Stimulated activated CD4-positive, alpha-beta T cell treated with anti-CD3 and anti-CD28 coated beads, Interleukin-1b, Interleukin-23, amount 100 ng/mL, for 24 hours (primary cell): ENCODE data around the gene ZNF771.
"Not testable (repeated sequence)": the region's sequence is repeated elsewhere in the genome, so short reads cannot be mapped to it uniquely, and the experiment has no call there.

ENCODE experiments used
- DNase-seq, 4 experiments: peaks; one replicate each; pipeline ENCODE4 v3.0.0-alpha.2; 2020; ENCODE audit warnings: low read depth in 4 of 4, low spot score in 1 of 4

The ZNF771 gene

DNA sequence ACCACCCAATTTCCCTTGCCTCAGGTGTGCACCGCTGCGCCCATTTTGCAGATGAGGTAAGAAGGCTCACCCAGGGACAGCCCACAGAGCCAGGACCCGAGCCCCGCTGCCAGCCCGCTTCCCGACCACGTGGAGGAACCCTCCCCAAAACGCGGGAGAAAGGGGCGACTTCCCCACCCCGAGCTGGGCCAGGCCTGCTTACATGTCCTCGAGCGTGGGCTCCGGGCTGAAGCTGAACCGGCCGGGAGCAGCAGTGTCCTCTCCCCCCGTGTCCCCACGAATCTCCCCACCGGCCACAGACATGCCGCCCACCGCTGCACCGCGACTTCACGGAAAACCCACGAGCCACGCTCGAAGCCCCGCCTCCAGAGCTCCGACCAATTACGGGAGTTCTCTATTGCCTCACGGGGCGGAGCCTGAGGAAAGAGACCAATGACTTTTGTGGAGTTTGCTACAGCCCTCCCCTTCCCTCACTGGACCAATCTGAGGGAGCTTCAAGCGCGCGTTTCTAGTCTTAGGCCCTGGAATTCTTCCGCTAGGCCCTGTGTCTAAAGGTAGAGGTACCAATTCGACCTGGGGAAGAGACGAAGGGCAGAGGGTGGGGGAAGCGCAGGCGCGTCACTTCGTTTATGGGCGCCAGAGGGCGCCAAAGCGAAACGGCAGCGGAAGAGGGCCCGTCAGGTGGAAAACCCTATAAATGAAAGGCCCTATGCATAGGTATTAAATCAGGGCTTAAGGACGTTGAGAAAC lies 22.4 kb downstream of the ZNF771 start, which contains the start of gene DCTPP1:
TSS of gene DCTPP1 (minus strand) at position 353 of the 750 bp plus-strand sequence. CDS start at position 303, 50 bp downstream.
- DNase-seq: peak; percentile 87 to 97 (median 94)

DNA sequence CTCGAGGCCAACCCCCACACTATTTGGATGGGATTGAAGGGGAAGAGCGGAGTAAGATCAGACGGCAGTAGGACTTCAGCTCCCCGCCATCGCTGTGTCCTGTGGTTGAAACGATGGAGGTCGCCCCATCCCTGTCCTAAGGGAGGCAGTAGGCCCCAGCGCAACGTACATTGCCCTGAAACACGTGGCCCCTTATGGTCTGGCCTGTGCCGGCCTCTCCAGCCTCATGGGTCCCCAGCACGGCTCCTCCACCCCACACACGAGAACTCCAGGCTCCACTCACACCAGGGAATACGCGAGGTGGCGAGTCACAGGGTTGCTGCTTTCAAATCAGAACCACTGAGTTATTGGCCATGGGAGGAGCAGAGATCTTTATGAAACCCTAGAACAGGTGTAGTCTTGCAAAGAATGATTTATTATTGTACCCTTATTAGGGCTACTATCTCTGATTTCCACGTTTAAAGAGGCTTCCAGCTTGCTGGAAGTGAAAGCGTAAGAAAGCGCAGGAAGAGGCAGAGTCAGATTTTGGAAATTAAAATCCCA lies 23.1 kb downstream of the ZNF771 start:
- DNase-seq: no peak

DNA sequence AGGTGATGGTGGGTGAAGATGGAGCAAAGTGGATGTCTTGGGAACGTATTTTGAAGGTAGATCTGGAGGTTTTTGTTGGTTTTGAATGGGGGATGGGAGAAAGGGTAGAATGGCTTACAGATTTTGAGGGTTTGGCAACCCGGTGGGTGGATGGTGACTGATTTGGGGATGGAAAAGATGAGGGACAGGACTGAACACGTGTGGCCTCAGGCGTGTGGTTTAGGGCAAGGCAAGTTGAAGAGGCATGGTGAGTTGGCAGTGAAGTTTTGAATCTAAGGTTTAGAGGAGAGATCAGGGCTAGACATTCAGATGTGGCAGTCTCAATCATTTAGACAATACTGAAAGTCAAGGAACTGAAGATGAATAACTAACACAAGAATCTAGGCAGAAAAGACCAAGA lies 27.4 kb downstream of the ZNF771 start:
- peak in 1 of 4 experiments; percentile 73 for DNase-seq

DNA sequence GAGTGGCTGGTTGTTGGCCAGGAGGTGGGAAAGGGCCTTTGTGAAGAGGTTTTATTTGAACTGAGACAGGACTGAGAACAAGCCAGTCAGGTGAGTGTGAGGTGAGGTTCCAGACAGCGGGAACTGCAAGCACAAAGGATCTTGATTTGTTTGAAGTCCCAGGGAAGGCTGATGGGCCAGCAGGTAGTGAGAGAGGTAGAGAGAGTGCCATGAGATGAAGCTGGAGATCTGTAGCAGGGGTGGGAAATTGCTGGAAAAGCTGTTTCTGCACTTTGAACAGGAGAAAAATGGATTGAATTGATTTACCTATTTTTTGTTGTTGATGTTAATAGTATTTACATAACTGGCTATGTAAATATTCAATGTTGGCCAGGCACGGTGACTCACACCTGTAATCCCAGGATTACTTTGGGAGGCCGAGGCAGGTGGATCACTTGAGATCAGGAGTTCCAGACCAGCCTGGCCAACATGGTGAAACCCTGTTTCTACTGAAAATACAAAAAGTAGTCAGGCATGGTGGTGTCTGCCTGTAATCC lies 30.2 kb downstream of the ZNF771 start:
- DNase-seq: no peak

DNA sequence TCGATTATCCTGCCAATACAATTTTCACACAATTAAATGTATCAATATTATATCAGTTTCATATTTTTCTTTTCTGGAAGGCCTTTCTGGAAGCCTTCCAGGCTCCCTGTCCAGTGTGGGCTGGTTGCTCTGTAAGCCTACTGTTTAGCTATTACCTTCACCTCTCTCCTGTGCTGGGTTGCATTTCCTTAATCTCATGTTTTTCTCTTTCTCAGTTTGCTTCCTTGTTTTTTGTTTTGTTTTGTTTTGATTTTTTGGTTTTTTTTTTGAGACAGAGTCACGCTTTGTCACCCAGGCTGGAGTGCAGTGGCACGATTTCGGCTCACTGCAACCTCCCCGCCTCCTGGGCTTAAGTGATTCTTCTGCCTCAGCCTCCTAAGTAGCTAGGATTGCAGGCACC lies 31.4 kb downstream of the ZNF771 start:
- no peak for DNase-seq

DNA sequence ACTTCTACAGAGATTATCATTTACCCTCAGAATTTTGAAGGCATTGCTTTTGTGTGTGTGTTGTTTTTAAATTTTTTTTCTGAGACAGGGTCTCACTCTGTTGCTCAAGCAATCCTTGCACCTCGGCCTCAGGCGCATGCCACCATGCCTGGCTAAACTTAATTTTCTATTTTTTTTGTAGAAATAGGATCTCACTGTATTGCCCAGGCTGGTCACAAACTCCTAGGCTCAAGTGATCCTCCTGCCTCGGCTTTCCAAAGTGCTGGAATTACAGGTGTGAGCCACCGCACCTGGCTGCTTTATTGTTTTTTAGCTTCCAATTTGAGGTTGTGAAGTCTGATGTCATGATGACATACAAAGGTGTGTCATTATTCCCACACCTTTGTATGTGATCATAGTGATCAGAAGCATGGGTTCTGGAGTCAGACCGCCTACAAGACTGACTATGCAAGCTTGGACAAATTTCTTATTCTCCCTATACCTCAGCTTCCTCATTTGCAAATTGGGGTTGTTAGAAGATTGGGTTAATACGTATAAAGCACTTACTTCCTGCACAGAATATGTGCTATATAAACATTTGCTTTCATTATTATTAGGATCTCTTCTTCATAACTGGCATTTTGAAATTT lies 32.4 kb downstream of the ZNF771 start:
- no peak for DNase-seq

DNA sequence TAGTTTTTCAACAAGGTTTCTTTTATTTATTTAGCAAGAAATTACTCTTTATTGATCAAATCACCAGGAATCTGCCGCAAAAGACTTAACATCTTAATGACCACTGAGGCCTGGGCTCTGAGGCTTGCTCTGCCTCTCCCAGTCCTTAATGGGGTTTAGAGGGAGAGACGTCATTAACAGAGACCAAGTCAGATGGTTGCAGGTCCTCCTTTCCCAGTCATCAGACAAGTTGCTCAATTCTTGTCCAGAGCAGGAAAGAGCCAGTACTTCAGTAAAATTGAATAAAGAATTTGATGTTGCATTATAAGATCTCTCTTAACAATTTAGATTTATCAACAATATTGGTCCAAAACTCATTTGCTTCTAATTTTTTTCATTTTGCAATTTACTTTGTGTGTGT lies 36.2 kb downstream of the ZNF771 start:
- DNase-seq: no peak

DNA sequence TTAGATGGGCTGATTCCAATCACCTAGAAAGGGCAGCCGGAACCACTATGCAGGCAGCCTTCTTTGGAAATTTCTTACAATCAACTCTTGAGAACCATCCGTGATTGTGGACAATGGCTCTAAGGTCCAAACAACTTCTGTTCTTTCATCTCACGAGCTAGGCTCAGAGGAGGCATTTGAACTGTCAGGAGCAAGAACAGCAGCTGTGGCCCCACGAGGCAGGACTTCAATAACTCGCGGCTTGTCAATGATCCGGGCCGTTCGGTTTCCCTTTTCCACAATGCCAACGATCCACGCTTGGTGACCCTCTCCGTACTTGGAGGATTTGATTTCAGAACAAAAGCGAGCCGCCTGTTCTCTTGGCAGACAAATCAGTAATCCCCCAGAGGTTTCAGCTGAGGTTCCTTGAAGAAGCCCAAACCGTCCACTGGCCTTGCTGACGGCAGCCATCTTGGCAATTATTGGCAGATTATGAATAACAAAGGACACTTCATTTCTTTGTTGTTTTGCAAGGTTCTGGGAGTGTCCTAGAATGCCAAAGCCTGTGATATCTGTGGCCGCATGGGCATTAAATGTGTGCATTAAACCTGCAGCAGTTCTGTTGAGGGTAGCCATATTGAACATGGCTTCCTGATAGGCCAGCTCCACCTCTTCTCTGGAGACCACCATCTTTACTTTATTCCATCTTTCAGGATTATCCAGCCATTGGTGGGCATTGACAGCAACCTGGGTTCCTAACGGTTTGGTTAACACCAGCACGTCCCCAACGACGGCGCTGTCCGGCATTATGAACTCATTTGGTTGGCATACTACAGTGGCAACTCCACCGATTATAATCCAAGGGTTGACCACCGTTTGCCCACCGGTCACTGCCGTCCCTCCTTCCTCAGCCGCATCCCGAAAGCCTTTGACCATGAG lies 37.1 kb downstream of the ZNF771 start:
- DNase-seq: no peak

DNA sequence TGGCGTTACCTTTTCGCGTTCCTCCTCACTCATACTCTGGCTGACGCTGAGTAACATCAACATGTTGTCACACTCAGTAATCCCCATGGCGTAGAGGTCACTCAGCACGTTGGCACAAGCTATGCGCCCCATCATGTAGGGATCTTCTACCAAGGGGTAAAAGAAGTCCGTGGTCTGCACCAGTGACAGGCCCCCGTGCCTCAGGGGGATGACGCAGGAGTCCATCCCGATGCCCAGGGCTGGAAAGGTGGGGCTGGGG lies 37.7 kb downstream of the ZNF771 start:
- DNase-seq: no peak

DNA sequence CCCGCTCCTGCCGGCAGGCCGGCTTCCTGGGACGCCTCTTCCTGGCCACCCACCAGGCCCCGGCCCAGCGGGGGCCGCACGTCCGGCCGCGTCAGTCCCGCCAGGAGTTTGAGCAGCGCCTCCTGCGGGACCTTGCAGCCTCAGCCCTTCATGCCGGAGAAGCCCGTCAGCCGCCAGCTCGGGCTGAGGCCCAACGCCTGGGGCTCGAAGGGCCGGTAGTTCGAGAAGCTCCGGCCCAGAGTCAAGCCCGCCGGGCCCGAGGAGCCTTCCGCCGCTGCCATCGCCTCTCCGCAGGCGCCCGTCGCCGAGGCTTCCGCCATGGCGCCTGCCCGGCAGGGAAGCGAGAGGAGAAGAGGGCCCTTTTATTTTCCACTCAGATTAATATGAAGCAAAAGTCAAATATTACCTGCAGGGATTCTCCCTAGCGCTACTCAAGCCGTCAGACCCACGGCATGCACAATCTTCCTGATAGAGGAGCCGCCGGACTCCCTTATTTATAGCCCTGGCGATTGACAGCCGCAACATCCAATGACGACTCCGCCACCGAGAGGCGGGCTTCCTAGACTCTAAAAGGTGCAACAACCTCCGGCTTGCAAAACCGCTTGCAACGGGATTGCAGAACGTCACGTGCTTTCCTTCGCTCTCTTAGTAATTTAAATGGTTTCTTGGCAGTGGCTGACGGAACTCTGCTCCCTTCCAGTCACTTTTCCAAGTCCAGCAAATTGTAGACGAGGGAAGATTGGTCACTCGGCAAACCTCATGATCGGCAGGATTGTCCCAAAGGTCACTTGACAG lies 38.2 kb downstream of the ZNF771 start, which contains the start of gene SEPHS2:
TSS of gene SEPHS2 (minus strand) at position 467 of the 795 bp plus-strand sequence. CDS start at position 320, 147 bp downstream.
- DNase-seq: peak; percentile 73 to 93 (median 92)

DNA sequence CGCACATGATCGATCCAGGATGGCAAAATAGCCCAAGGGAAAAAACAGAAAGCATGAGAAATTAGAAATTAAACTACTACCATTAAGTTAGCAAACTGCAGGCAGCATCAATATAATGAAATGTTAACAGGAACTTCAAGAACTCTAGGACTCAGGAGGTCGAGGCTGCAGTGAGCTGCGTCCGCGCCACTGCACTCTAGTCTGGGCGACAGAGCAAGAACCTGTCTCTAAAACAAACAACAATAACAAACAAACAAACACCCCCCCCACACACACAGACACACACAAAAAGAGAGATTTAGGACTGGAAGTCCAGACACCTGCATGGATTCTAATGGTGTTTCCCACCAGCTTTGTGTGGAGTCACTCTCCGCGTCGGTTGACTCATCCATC lies 38.8 kb downstream of the ZNF771 start:
- no peak for DNase-seq

DNA sequence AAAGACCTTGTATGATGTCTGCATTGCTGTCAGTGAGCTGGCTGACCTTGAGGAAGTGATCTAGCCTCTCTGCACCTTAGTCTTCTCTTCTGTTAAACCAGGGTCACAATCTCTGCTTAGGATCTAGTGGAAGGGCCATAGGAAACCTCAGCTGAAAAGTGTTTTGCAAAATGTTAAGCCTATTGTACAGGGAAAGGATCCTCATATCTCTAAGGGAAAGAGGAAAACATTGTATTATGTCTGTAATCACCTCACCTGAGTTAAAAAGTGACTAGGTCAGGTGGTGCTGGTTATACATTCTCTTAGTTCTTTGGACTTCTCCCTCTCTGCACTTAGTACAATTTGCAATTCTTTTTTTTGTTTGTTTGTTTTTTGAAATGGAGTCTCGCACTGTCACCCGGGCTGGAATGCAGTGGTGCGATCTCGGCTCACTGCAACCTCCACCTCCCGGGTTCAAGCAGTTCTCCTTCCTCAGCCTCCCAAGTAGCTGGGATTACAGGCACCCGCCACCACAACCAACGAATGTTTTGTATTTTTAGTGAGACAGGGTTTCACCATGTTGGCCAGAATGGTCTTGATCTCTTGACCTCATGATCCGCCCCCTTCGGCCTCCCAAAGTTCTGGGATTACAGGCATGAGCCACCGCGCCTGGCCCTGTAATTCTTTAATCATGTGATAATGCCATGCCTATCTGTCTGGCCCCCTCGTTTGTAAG lies 40.3 kb downstream of the ZNF771 start:
- DNase-seq: no peak

DNA sequence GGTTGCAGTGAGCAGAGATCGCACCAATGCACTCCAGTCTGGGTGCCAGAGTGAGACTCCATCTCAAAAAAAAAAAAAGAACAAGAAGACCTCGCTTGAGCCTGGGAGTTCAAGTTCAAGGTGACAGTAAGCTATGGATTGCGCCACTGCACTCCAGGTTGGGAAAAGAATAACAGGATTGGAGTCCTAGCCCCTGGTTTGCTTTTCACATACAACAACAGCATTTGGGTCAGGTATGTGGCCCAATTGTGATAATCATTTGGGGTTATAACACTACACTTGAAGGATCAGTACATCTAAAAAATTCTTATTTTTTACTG lies 41.7 kb downstream of the ZNF771 start:
- no peak for DNase-seq

DNA sequence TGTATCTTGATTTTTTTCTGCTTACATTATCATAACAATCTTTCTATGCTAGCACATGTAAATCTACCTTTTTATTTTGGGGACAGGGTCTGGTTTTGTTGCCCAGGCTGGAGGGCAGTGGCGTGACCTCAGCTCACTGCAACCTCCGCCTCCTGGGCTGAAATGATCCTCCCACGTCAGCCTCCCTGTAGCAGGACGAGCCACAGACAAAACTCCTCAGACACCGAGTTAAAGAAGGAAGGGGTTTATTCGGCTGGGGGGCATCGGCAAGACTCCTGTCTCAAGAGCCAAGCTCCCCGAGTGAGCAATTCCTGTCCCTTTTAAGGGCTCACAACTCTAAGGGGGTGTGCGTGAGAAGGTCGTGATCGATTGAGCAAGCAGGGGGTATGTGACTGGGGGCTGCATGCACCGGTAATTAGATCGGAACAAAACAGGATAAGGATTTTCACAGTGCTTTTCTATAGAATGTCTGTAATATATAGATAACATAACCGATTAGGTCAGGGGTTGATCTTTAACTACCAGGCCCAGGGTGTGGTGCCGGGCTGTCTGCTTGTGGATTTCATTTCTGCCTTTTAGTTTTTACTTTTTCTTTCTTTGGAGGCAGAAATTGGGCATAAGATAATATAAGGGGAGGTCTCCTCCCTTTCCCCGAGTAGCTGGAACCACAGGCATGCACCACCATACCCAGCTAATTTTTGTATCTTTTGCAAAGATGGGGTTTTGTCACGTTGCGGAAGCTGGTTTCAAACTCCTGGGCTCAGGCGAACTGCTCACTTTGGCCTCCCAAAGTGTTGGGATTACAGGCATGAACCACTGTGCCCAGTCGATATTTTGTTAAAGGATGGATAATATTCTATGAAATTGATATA lies 45.5 kb downstream of the ZNF771 start:
- not testable (repeated sequence) for DNase-seq

DNA sequence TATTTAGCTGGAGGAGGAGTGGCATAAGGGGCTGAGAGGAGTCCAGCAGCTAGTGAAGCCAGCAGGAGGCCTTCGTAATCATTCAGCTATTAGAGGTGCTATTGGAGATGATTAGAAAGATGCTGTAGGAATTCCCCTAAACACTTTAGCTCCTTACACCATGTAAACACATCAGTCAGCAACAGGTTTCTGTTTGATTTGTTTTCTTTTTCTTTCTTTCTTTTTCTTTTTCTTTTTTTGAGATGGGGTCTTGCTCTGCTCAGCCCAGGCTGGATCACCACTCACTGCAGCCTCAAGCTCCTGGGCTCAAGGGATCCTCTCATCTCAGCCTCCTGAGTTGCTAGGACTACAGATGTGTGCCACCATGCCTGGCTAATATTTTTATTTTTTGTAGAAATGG lies 48.9 kb downstream of the ZNF771 start:
- DNase-seq: no peak

DNA sequence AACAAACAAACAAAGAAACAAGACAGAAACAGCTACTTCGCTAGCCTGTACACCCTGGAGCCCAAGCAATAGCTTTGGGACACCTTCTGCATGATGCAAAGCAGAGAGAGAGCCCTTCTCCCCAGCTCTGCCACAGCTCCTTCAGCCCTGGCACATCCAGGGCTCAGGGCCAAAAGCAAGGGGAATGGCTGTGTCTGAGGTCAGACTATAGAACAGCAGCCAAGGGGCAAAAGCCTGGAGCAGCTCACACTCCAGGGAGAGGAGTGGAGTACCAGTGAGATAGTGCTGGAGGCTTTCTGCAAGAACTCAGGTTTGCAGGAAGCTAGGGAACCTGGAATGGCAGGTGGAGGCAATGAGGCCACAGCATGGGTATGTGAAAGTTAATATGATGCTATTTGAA lies 49.9 kb downstream of the ZNF771 start:
- DNase-seq: no peak

DNA sequence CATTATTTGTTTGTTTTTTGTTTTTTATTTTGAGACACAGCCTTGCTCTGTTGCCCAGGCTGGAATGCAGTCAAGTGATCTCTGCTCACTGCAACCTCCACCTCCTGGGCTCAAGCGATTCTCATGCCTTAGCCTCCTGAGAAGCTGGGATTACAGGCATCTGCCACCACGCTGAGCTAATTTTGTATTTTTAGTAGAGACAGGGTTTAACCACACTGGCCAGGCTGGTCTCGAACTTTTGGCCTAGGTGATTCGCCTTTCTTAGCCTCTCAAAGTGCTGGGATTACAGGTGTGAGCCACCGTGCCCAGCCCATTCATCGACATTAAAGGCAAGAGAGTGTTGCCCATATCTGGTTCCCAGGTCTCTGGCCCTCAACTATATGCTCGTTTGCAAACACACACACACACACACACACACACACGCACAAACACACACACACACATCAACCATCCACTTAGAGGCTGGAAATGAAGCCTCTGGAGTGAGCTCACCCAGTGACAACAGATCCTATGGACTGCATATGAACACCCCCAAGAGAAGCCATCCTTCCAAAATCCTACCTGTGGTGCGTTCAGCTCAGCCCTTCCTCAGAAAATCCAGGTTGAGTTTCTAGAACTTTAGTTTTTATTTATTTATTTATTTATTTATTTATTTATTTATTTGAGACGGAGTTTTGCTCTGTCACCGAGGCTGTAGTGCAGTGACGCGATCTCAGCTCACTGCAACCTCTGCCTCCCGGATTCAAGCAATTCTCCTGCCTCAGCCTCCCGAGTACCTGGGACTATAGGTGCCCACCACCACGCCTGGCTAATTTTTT lies 50.5 kb downstream of the ZNF771 start:
- DNase-seq: no peak
